A549 (cell line): ENCODE data around the gene ZC3H10. TPM values are rescaled to one million over a fixed set of nuclear protein-coding genes. Genes with fewer than 3 reads are reported as not detected.

Source experiments
- ATAC-seq, 2 experiments: fragments of 200-7000 bp in 1 of 2; fragments of >200 bp in 1 of 2; cut with Nextera tagmentation in 1 of 2; cut with Tn5 transposase in 1 of 2; 3 replicates each; pipeline versions ENCODE4 v1.8.0 to v1.9.1; 2018 to 2020; ENCODE audit warnings: mild to moderate bottlenecking in 1 of 2, moderate library complexity in 1 of 2
- CTCF ChIA-PET: fragments of 300-600 bp; sonication (Branson Sonifier 250); formaldehyde crosslinking; extraction: SDS; loops from one replicate; lab custom pipeline; 2021; ENCODE audit warnings: antibody characterized with exemption, inconsistent platforms; lab: Yijun Ruan, JAX
- POLR2A ChIA-PET: fragments of 350-600 bp; formaldehyde crosslinking; extraction: SDS; loops from one replicate; lab custom pipeline; 2021; ENCODE audit warnings: antibody characterized with exemption, inconsistent platforms; lab: Yijun Ruan, JAX
- DNase-seq, 2 experiments: peaks; one replicate each; pipeline versions ENCODE4 v3.0.0 to v3.0.0-alpha.2; 2011 to 2016; ENCODE audit warnings: low read depth in 1 of 2, low spot score in 1 of 2
- FAIRE-seq: peaks from 2 replicates; lab custom pipeline; 2011; peaks lifted over from hg19 to GRCh38; lab: Jason Lieb, UNC
- H3K27ac ChIP-seq, 2 experiments: fragments of >200 bp; sonication (Bioruptor Twin); formaldehyde crosslinking; 3 replicates each; pipeline ENCODE4 v1.5.1; 2016 to 2017
- H3K4me1 ChIP-seq: fragments of >200 bp; sonication (Bioruptor Twin); formaldehyde crosslinking; 3 replicates; pipeline ENCODE4 v1.6.1; 2016
- H3K4me2 ChIP-seq: fragments of >200 bp; sonication (Bioruptor Twin); formaldehyde crosslinking; 3 replicates; pipeline ENCODE4 v1.6.1; 2016
- H3K4me3 ChIP-seq: fragments of >200 bp; sonication (Bioruptor Twin); formaldehyde crosslinking; 3 replicates; pipeline ENCODE4 v1.5.1; 2016
- H3K9me3 ChIP-seq: fragments of >200 bp; sonication (Bioruptor Twin); formaldehyde crosslinking; 3 replicates; pipeline ENCODE4 v1.6.1; 2016
- CBX8 ChIP-seq: fragments of 200-600 bp; sonication (generic); IDR thresholded peaks from 2 replicates; pipeline ENCODE4 v1.6.1; 2016
- CEBPB ChIP-seq, 2 experiments: fragments of >200 bp in 1 of 2; sonication (Bioruptor Twin) in 1 of 2; formaldehyde crosslinking in 1 of 2; IDR thresholded peaks; 2 replicates each; pipeline ENCODE4 v1.6.1; 2012 to 2016
- CHD4 ChIP-seq: fragments of 200-600 bp; sonication (generic); IDR thresholded peaks from 2 replicates; pipeline ENCODE4 v1.6.1; 2016; ENCODE audit warnings: antibody characterized with exemption, mild to moderate bottlenecking, borderline replicate concordance
- EHMT2 ChIP-seq: fragments of 200-600 bp; sonication (generic); IDR thresholded peaks from 2 replicates; pipeline ENCODE4 v1.6.1; 2016; ENCODE audit warnings: antibody characterized with exemption, low read depth, mild to moderate bottlenecking, moderate library complexity
- EP300 ChIP-seq, 2 experiments: fragments of >200 bp; sonication (Bioruptor Twin); formaldehyde crosslinking; IDR thresholded peaks; 2 replicates in 1 of 2; 3 replicates in 1 of 2; pipeline ENCODE4 v1.6.1; 2016 to 2017
- ESRRA ChIP-seq: fragments of 150-350 bp; IDR thresholded peaks from 2 replicates; pipeline ENCODE4 v1.6.1; 2014; ENCODE audit warnings: mild to moderate bottlenecking, low read length, borderline replicate concordance
- GATA3 ChIP-seq: IDR thresholded peaks from 2 replicates; pipeline ENCODE4 v1.6.1; 2012; ENCODE audit warnings: borderline replicate concordance
- HDAC2 ChIP-seq: fragments of 200-600 bp; sonication (generic); IDR thresholded peaks from 2 replicates; pipeline ENCODE4 v1.6.1; 2016
- HOXA7 ChIP-seq: fragments of 250-450 bp; sonication (Bioruptor Pico); IDR thresholded peaks from 2 replicates; pipeline ENCODE4 v1.5.0; 2020; ENCODE audit warnings: mild to moderate bottlenecking, moderate library complexity
- HOXB5 ChIP-seq: fragments of 250-450 bp; sonication (Bioruptor Pico); IDR thresholded peaks from 2 replicates; pipeline ENCODE4 v1.5.0; 2020; ENCODE audit warnings: mild to moderate bottlenecking, moderate library complexity
- JUNB ChIP-seq: fragments of >200 bp; sonication (Bioruptor Twin); formaldehyde crosslinking; IDR thresholded peaks from 2 replicates; pipeline ENCODE4 v1.6.1; 2016
- KDM5A ChIP-seq: fragments of 200-600 bp; sonication (generic); IDR thresholded peaks from 2 replicates; pipeline ENCODE4 v1.6.1; 2016; ENCODE audit warnings: antibody characterized with exemption, mild to moderate bottlenecking
- MAFK ChIP-seq: fragments of 450-650 bp; IDR thresholded peaks from 2 replicates; pipeline ENCODE4 v1.6.1; 2014; ENCODE audit not compliant: partially characterized antibody
- NFE2L2 ChIP-seq: fragments of 150-350 bp; conservative IDR thresholded peaks from 2 replicates; pipeline ENCODE4 v1.6.1; 2014; ENCODE audit warnings: low read length
- RCOR1 ChIP-seq: fragments of 150-350 bp; IDR thresholded peaks from 2 replicates; pipeline ENCODE4 v1.6.1; 2014; ENCODE audit warnings: antibody characterized with exemption, low read length, low read depth
- RNF2 ChIP-seq: fragments of 200-600 bp; sonication (generic); IDR thresholded peaks from 2 replicates; pipeline ENCODE4 v1.6.1; 2016; ENCODE audit warnings: low read depth, mild to moderate bottlenecking, antibody characterized with exemption, moderate library complexity, borderline replicate concordance
- TP53 ChIP-seq: fragments of 250-450 bp; sonication (Bioruptor Pico); IDR thresholded peaks from 2 replicates; pipeline ENCODE4 v1.5.0; 2021; ENCODE audit warnings: mild to moderate bottlenecking, moderate library complexity
- ZNF302 ChIP-seq: fragments of 250-450 bp; sonication (Bioruptor Pico); IDR thresholded peaks from 2 replicates; pipeline ENCODE4 v1.9.0; 2021; ENCODE audit warnings: inconsistent platforms, mild to moderate bottlenecking, moderate library complexity
- WGBS: methylation state at CpG from one replicate; pipeline ENCODE4 v1.1.6; 2017; ENCODE audit errors: missing lambda C conversion rate; 5-methylcytosine and 5-hydroxymethylcytosine counted together
- polyA plus RNA-seq, 4 experiments: library from polyadenylated mRNA; depleted of rRNA in 3 of 4; stranded (reverse); fragments of >200 nt; fragmentation: RNase III in 1 of 4; extraction: RNeasy Plus Mini Kit Qiagen cat#74134 plus additional on column Dnase treatment in 1 of 4; gene quantifications; 2 replicates in 3 of 4; 3 replicates in 1 of 4; pipeline ENCODE4 v1.2.3, GENCODE V29; 2011 to 2017
- TF ChIP-seq, protein P1 (sequence below): fragments of 200-600 bp; sonication (generic); IDR thresholded peaks from 2 replicates; pipeline ENCODE4 v1.6.1; 2016; ENCODE audit warnings: antibody characterized with exemption, mild to moderate bottlenecking, moderate library complexity
- TF ChIP-seq, protein P2 (sequence below): IDR thresholded peaks from 2 replicates; pipeline ENCODE4 v1.6.1; 2012; ENCODE audit warnings: low read depth, borderline replicate concordance
- TF ChIP-seq, protein P3 (sequence below): fragments of 150-350 bp; IDR thresholded peaks from 2 replicates; pipeline ENCODE4 v1.6.1; 2014; ENCODE audit warnings: low read depth, mild to moderate bottlenecking, low read length
- TF ChIP-seq, protein P4 (sequence below): IDR thresholded peaks from 2 replicates; pipeline ENCODE4 v1.6.1; 2012
- TF ChIP-seq, protein P5 (sequence below): fragments of 250-450 bp; sonication (Bioruptor Pico); IDR thresholded peaks from 2 replicates; pipeline ENCODE4 v1.5.0; 2021; ENCODE audit warnings: mild to moderate bottlenecking, moderate library complexity, borderline replicate concordance
- TF ChIP-seq, protein P6 (sequence below): fragments of 250-450 bp; sonication (Bioruptor Pico); IDR thresholded peaks from 2 replicates; pipeline ENCODE4 v1.5.0; 2020; ENCODE audit warnings: low read depth, mild to moderate bottlenecking, moderate library complexity

The ZC3H10 gene
- polyA plus RNA-seq, 2 of the 4 experiments (the other 2 are of a cell fraction), result 2.1 to 3.2 TPM

DNA sequence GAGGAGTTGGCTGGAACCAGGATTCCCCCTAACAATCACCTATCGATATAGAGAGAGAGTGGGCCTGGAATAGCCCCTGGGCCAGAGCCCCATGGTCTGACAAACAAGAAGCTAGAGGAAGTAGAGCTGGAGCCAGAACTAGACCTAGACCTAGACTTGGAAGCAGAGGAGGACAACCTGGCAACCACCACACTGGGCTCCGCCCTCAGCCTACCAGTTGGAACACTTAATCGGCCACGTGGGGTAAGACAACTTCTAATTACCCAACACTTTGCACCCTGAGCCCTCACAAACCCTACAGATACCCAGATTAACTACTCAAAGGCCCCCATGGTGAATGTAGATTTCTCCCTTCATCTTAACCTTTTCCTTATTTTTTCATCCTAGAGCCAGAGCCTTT lies 18.3 kb upstream of the ZC3H10 start:
- CTCF ChIA-PET, result interaction anchor here (1.0 to 1.3 kb wide), 2 partner anchors 14 to 17 kb away, joined by 3 to 4 read pairs; no protein-coding TSS in a partner anchor
- H3K4me1 ChIP-seq, result peaks cover 7% of the 10 kb centered on the region

DNA sequence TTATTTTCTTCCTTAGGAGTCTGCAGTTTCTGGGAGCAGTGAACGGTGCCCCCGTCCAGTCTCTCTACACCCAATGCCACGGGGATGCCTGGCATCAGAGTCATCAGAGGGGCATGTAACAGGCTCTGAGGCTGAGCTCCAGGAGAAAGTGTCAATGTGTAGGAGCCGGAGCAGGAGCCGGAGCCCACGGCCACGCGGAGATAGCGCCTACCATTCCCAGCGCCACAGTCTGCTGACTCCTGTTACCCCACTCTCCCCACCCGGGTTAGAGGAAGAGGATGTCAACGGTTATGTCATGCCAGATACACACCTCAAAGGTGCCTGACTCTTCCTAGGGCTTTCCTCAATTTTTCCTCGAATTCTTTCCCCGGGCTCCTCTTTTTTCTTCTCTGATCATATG lies 17.0 kb upstream of the ZC3H10 start:
- TF ChIP-seq CBX8 (no peak), HOXA7 (no peak), CHD4 (no peak), RNF2 (no peak), EP300 (IDR thresholded peaks at IDR 0.05) (no peak), CEBPB (IDR thresholded peaks at IDR 0.05) (no peak), ZNF302 (no peak), NFE2L2 (no peak), ESRRA (no peak), TP53 (no peak), HDAC2 (no peak)
- TF ChIP-seq, protein P1, sequence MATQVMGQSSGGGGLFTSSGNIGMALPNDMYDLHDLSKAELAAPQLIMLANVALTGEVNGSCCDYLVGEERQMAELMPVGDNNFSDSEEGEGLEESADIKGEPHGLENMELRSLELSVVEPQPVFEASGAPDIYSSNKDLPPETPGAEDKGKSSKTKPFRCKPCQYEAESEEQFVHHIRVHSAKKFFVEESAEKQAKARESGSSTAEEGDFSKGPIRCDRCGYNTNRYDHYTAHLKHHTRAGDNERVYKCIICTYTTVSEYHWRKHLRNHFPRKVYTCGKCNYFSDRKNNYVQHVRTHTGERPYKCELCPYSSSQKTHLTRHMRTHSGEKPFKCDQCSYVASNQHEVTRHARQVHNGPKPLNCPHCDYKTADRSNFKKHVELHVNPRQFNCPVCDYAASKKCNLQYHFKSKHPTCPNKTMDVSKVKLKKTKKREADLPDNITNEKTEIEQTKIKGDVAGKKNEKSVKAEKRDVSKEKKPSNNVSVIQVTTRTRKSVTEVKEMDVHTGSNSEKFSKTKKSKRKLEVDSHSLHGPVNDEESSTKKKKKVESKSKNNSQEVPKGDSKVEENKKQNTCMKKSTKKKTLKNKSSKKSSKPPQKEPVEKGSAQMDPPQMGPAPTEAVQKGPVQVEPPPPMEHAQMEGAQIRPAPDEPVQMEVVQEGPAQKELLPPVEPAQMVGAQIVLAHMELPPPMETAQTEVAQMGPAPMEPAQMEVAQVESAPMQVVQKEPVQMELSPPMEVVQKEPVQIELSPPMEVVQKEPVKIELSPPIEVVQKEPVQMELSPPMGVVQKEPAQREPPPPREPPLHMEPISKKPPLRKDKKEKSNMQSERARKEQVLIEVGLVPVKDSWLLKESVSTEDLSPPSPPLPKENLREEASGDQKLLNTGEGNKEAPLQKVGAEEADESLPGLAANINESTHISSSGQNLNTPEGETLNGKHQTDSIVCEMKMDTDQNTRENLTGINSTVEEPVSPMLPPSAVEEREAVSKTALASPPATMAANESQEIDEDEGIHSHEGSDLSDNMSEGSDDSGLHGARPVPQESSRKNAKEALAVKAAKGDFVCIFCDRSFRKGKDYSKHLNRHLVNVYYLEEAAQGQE, result no peak
- TF ChIP-seq, protein P2, sequence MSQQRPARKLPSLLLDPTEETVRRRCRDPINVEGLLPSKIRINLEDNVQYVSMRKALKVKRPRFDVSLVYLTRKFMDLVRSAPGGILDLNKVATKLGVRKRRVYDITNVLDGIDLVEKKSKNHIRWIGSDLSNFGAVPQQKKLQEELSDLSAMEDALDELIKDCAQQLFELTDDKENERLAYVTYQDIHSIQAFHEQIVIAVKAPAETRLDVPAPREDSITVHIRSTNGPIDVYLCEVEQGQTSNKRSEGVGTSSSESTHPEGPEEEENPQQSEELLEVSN, result no peak
- TF ChIP-seq, protein P3, sequence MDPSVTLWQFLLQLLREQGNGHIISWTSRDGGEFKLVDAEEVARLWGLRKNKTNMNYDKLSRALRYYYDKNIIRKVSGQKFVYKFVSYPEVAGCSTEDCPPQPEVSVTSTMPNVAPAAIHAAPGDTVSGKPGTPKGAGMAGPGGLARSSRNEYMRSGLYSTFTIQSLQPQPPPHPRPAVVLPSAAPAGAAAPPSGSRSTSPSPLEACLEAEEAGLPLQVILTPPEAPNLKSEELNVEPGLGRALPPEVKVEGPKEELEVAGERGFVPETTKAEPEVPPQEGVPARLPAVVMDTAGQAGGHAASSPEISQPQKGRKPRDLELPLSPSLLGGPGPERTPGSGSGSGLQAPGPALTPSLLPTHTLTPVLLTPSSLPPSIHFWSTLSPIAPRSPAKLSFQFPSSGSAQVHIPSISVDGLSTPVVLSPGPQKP, result no peak
- TF ChIP-seq, protein P4, sequence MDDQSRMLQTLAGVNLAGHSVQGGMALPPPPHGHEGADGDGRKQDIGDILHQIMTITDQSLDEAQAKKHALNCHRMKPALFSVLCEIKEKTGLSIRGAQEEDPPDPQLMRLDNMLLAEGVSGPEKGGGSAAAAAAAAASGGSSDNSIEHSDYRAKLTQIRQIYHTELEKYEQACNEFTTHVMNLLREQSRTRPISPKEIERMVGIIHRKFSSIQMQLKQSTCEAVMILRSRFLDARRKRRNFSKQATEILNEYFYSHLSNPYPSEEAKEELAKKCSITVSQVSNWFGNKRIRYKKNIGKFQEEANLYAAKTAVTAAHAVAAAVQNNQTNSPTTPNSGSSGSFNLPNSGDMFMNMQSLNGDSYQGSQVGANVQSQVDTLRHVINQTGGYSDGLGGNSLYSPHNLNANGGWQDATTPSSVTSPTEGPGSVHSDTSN, result no peak
- CTCF ChIA-PET, result interaction anchor here (1.0 to 2.4 kb wide), 5 partner anchors 10 to 54 kb away, joined by 3 to 15 read pairs (median 7); partner anchors contain the start of gene ERBB3
- Histone ChIP-seq H3K4me1 (peaks cover 12% of the 10 kb centered on the region), H3K4me3 (no peak overlapping the region), H3K9me3 (no peaks in the 10 kb centered on the region), H3K4me2 (no peak overlapping the region), H3K27ac (no peak overlapping the region)
- POLR2A ChIA-PET, result no interaction called here
- WGBS, result 79% methylated on average over 14 of the region's 14 CpGs
- ATAC-seq, result no peak
- DNase-seq, result no peak
- no peak for FAIRE-seq

More for the DNA sequence above, 18.3 kb upstream of the ZC3H10 start:
- no peak for TF ChIP-seq EHMT2
- no peak for TF ChIP-seq GATA3
- no peak for TF ChIP-seq HDAC2
- no peak for TF ChIP-seq RCOR1
- no peak for TF ChIP-seq JUNB
- no peak for TF ChIP-seq HOXB5 (CRISPR knock-in tag)
- no peak for TF ChIP-seq CBX8
- TF ChIP-seq, protein P5, sequence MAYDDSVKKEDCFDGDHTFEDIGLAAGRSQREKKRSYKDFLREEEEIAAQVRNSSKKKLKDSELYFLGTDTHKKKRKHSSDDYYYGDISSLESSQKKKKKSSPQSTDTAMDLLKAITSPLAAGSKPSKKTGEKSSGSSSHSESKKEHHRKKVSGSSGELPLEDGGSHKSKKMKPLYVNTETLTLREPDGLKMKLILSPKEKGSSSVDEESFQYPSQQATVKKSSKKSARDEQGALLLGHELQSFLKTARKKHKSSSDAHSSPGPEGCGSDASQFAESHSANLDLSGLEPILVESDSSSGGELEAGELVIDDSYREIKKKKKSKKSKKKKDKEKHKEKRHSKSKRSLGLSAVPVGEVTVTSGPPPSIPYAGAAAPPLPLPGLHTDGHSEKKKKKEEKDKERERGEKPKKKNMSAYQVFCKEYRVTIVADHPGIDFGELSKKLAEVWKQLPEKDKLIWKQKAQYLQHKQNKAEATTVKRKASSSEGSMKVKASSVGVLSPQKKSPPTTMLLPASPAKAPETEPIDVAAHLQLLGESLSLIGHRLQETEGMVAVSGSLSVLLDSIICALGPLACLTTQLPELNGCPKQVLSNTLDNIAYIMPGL (CRISPR knock-in tag), result no peak
- TF ChIP-seq, protein P2, result no peak
- TF ChIP-seq, protein P6, sequence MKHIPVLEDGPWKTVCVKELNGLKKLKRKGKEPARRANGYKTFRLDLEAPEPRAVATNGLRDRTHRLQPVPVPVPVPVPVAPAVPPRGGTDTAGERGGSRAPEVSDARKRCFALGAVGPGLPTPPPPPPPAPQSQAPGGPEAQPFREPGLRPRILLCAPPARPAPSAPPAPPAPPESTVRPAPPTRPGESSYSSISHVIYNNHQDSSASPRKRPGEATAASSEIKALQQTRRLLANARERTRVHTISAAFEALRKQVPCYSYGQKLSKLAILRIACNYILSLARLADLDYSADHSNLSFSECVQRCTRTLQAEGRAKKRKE (CRISPR knock-in tag), result no peak
- TF ChIP-seq KDM5A, result no peak
- TF ChIP-seq MAFK, result no peak
- TF ChIP-seq, protein P4, result no peak
- ATAC-seq (no peak), DNase-seq (no peak), FAIRE-seq (no peak)
- WGBS, result 89% methylated on average over 4 of the region's 4 CpGs
- Histone ChIP-seq H3K4me2 (no peak overlapping the region), H3K27ac (no peak overlapping the region), H3K9me3 (no peaks in the 10 kb centered on the region), H3K4me3 (no peak overlapping the region)
- POLR2A ChIA-PET, result no interaction called here
